AG04449 (cell line): Measurements from ENCODE around the gene ACOT8.

Experiments used
- CTCF ChIA-PET: fragments of 350-600 bp; formaldehyde crosslinking; extraction: SDS; loops from one replicate; lab custom pipeline; 2021; ENCODE audit warnings: antibody characterized with exemption; lab: Yijun Ruan, JAX
- POLR2A ChIA-PET: fragments of 400-600, 350-600 bp; formaldehyde crosslinking; extraction: SDS; loops from one replicate; lab custom pipeline; 2020; ENCODE audit warnings: antibody characterized with exemption, inconsistent platforms; lab: Yijun Ruan, JAX
- DNase-seq: peaks from one replicate; pipeline ENCODE4 v3.0.0-alpha.2; 2010; ENCODE audit warnings: low read depth, low spot score
- H3K4me3 ChIP-seq: 2 replicates; pipeline ENCODE4 v1.5.1; 2011; ENCODE audit warnings: low read depth, mild to moderate bottlenecking, control low read depth, low read length
- CTCF ChIP-seq: IDR thresholded peaks from one replicate; pipeline ENCODE4 v1.5.1; 2011; ENCODE audit warnings: mild to moderate bottlenecking, moderate library complexity, low read length, control low read depth, inconsistent platforms; ENCODE audit not compliant: insufficient read depth; ENCODE audit errors: missing control alignments

ACOT8 gene

GRCh38 chr20:45817376-45818194 is 39.6 kb downstream of the ACOT8 start:
- no peak for TF ChIP-seq CTCF
- CTCF ChIA-PET = interaction anchor here (1.2 to 4.4 kb wide), 6 partner anchors 8 to 152 kb away, joined by 3 to 13 read pairs (median 6); partner anchors contain the start of genes DNTTIP1 and WFDC3
- H3K4me3 ChIP-seq = no peak overlapping the region
- POLR2A ChIA-PET = interaction anchor here (1.2 kb wide), 1 partner anchor 16 kb away, joined by 5 read pairs; the partner anchor contains the start of gene SNX21
- peak; percentile 63 for DNase-seq

- no peak overlapping the region for H3K4me3 ChIP-seq
- TF ChIP-seq CTCF = no peak
- ChIA-PET CTCF (interaction anchor here (0.9 to 4.4 kb wide), 6 partner anchors 9 to 153 kb away, joined by 3 to 13 read pairs (median 4); partner anchors contain the start of genes DNTTIP1 and WFDC3), POLR2A (interaction anchor here (1.2 kb wide), 1 partner anchor 17 kb away, joined by 5 read pairs; the partner anchor contains the start of gene SNX21)
- no peak for DNase-seq
These were observed 40.2 kb downstream of the ACOT8 start for GRCh38 chr20:45816951-45817350.

- H3K4me3 ChIP-seq = peak overlapping the region; percentile 37
- ChIA-PET POLR2A (no interaction called here), CTCF (interaction anchor here (1.5 to 5.8 kb wide), 4 partner anchors 10 to 452 kb away, joined by 4 to 38 read pairs (median 9); partner anchors contain the start of gene SYS1)
- no peak for TF ChIP-seq CTCF
- no peak for DNase-seq
These were observed 42.9 kb downstream of the ACOT8 start for GRCh38 chr20:45814314-45814713.

GRCh38 chr20:45813489-45813888 is 43.7 kb downstream of the ACOT8 start:
- ChIA-PET CTCF (interaction anchor here (1.2 to 5.8 kb wide), 4 partner anchors 11 to 451 kb away, joined by 4 to 38 read pairs (median 6); partner anchors contain the start of gene SYS1), POLR2A (interaction anchor here (0.6 kb wide), 1 partner anchor 471 kb away, joined by 3 read pairs; no protein-coding TSS in a partner anchor)
- DNase-seq = no peak
- H3K4me3 ChIP-seq = peak overlapping the region; percentile 79
- no peak for TF ChIP-seq CTCF

- CTCF ChIA-PET = interaction anchor here (1.2 to 5.8 kb wide), 4 partner anchors 11 to 450 kb away, joined by 4 to 38 read pairs (median 6); partner anchors contain the start of gene SYS1
- POLR2A ChIA-PET = interaction anchor here (0.7 kb wide), 1 partner anchor 21 kb away, joined by 3 read pairs; the partner anchor contains the start of gene SNX21
- peak overlapping the region; percentile 79 for H3K4me3 ChIP-seq
- DNase-seq = no peak
- TF ChIP-seq CTCF = no peak
These were observed 44.2 kb downstream of the ACOT8 start for GRCh38 chr20:45813006-45813340.
